HG03280 (cell line): ENCODE data around the gene GNB5.

Experiments used
- ATAC-seq: cut with Tn5 transposase; IDR thresholded peaks from one replicate; pipeline ENCODE4 v1.9.1; 2021; ENCODE audit warnings: mild to moderate bottlenecking, moderate library complexity; ENCODE audit not compliant: unreplicated experiment

The GNB5 gene

DNA sequence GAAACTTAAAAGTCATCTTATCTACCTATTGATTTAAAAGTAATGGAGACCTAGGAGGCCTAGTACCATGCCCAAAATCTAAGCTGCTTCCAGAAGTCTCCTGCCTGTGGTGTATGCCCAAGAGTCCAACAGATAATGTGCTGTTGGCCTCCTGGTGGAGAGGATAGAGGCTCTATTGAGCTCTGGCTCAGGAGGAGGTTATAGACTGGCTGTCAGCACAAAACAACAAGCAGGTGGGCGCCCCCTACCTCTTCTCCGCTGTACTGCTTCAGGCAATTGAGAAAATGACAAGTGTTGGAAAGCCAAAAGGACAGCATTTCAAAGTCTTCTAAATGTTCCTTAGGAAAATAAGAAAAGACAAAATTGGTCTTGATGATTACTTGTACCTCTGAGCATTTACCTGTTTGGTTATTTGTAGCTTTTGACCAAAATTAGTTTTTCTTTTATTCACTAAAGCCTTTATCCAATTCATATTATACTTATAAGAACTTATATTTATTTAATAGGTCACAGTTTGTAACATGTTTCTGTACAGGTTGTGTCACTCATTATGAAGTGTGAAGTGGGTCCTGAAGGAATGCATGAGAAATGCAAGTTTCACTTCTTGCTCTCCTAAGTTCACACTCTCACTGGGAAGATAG, 17.2 kb upstream of the GNB5 start:
- ATAC-seq = peak; percentile 96

DNA sequence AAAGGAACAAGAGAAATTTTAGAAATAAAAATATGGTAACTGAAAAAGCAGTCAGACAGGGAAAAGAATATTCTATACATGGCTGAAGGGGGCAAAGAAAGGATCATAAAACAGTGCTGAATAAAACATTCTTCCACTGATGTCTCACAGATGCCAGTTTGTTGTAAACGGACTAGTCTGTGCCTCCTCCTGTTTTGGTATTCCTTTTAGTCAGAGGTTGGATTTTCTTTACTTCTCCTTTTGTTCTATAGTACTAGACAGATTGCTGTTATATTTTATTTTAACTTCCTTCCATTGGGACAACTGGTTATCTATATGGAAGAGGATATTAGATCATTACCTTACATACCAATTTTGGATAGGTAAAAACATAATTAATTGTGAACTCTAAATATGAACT, 16.0 kb upstream of the GNB5 start:
- no peak for ATAC-seq

DNA sequence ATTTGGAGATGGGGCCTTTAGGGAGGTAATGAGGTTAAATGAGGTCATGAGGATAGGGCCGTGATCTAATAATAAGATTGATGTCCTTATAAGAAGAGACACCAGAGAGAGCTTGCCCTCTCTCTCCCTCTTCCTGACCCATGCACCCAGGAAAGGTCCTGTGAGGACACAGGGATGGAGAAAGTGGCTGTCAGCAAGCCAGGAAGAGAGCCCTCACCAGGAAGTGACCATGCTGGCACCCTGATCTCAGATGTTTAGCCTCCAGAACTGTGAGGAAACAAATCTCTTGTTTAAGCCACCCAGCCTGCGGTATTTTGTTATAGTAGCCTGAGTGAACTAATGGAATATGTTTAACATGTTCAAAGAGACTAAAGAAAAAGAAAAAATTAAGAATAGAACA, 15.3 kb upstream of the GNB5 start:
- no peak for ATAC-seq

DNA sequence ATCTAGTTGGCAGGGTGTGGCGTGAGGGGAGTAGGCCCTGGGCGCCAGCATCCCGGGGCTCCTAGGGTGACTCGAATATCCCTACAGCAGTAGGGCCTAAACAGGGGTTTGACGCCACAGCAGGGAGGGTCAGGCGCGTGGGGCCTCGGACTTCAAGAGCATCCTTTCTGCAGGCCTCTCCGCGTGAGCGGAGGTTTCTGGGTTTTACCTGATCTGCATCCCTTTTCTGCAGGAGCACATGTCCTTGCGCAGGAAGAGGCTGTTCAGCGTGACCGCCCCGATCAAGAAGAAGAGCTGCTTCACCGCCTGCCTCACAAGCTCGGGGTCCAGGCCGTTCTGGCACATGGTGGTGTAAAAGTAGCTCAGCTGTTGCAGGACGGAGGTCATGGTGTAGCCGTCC, 13.5 kb upstream of the GNB5 start:
- no peak for ATAC-seq

DNA sequence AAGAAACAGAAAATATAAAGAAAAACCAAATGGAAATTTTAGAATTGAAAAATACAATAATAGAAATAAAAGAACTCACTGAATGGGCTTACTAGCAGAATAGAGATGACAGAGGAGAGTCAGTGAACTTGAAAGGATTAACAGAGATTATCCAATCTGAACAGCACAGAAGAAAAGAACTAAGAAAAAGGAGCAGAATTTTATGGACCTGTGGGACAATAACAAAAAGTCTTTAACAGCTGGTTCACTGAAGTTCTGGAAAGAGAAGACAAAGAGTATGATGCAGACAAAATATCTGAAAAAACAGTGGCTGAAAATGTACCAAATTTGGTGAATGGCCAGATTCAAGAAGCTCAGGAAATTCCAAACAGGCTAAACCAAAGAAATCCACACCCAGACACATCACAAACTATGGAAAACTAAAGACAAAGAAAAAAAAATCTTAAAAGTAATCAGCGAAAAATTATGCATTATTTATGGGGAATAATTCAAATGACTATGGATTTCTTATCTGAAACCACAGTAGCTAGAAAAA, 9.7 kb upstream of the GNB5 start:
- ATAC-seq = no peak

DNA sequence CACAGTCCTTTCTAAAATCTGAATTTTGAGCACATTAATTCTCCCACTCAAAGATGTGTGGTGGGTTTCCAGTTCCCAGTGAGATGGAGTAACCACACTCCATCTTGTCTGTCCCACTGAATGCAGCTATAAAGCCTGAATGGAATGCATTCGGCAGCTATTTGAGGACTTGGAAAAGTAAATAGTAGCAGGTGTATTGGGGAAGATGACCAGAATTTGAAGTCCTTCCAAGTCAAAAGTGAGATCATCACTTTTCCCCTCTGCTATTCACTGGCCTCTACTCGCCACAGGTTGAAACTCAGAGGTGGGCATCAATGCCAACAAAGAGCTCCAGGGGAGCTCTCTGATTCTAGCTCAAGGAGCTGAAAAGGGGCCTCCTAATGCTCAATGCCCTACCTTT, 8.1 kb upstream of the GNB5 start:
- ATAC-seq = no peak

DNA sequence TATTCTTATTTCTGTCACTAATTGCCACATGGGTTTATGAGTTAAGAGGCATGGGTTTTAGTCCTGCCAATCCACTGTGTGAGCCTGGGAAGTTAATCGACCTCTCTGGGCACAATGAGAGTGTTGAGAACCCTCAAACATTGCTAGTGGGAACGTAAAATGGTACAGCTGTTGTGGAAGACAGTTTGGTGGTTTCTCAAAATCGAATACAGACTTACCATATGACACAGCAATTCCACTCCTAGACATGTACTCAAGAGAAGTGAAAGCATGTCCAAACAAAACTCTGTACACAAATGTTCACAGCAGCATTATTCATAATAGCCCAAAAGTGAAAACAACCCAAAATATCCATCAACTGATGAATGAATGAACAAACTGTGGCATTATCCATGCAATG, 5.7 kb upstream of the GNB5 start:
- ATAC-seq = no peak

DNA sequence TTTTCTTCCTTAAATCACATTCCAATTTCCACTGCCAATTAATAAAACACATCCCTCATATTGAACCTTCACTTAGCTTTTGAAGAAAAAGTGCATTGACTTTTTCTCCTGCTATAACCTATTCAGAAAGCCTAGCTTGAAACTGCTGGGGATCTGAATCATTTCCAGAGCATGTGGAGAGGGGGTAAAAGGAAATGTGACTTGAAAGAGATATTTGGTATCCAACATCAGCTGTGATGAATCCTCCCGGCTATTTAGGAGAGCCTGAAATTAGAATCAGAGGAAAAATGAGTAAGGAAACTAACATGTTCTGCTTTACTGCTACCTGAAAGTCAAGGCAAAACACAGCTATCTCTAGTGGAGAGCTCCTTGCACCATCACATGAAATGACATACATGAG, 2.6 kb upstream of the GNB5 start:
- ATAC-seq = no peak

DNA sequence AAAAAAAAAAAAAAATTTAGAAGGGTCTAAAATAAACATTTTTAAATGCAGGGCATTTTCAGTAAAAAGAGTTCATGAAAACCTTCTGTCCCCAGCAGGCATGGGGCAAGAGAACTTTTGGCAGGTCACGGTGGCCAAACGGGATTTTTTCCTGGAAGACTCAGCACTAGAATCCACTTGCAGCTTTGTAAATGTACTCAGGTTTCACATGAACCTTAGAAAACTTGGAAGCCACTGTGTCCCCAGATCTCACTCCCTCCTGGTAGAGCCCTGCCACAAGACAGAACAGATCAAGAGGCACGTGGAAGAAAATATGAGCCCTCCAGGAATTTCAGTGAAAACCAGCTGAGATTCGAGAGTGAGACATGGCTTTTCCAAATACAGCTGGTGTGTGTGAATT, 2.1 kb upstream of the GNB5 start:
- ATAC-seq = no peak

DNA sequence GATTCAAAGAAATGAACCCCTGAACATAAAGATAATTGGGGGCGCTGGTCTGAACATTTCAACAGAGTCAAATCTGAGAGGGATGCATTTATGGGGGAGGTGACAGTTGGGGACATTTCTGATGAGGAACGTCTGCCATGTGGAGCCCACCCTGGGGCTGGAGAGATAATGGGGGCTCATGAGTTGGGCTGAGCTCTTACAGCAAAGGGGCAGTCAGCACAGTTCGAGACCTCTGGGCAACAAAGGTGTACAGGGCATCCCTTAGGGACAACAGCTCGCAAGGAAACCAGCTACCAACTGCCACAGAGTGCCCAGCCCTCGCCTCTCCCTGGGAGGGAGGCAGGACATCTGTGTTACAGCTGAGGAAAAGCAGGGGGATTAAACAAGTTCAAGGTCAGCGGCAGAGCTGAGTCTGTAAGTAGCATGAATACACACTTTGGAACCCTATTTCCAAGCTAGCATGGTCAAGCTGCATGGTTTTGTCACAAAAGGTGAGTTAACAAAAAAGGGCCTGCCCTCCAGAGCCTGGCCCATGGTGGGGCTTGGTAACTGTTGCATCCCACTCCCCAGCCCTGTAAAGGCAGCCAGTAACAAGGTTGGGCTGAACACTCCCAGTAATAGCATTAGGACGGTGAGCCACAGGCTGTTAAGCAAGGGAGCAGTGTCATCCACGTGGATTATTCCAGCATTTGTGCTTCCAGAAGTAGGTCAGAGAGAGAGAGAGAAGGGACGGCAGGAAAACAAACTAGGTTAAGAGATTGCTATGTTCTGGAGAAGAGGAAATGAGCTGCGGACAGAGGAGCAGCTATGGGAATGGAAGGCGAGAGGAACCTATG, 4.3 kb downstream of the GNB5 start:
- no peak for ATAC-seq

DNA sequence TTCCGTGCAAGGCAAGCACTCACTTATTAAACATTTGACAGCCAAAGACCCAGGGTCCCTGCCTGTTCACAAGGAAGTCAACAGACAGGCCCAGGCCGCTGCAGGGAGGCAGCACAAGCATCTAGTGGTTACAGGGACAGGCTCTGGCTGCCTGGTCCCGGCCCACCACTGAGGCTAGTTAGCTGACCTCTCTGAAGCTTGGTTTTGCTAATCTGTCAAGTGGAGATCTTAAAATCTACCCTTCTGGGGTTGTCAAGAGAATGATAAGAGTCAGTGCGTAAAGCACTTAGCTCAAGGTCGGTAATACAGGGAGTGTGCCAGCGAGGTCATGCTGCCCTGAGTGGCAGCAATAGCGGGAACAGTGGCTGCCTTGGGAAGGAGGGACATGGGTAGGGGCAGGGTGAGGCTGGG, 6.0 kb downstream of the GNB5 start:
- ATAC-seq = no peak

DNA sequence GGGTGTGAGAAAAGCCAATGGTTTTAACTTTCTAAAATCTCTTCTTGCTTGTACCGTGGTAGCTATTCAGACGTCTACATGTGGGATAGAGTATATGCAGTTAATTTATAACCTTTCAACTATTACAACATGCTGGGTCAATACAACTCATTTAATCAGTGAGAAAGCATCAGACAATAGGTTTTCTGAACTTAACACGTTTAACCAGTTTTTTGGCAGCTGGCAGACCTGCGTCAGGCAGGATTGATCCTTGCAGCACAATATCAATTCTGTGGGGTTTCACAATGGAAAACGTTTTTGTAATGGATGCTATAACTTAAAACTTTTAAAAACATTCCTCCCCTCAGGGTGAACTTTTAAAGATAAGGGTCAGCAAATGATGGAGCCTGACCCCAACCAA, 6.5 kb downstream of the GNB5 start:
- no peak for ATAC-seq

DNA sequence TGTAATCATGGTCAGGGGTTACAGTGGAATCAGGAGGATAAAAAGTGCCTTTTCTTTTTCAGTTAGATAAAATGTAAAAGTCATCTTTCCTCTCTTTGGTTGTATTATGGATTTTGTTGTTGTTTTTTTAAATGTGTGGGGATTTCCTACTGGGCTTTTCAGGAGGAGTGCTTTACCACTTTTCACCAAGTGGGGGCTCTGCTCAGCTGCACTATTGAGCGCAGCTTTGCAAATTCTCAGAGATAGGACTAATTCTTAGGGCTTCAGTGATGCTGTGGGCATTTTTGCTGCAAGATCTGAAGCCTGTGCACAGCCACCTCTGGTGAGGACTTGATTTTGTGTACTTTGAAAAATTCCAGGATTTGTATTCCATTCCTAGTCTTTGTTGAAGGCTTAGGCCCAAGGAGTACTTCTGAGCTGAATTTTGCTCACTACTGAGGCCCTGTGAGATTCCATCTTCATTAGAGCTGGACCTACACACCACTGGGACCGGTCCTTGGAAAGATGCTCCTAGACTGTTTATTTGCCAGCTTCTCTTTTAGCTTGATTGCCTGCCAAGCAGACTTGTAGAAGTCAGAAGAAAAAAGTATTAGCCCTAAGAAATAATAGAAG, 7.5 kb downstream of the GNB5 start:
- no peak for ATAC-seq

DNA sequence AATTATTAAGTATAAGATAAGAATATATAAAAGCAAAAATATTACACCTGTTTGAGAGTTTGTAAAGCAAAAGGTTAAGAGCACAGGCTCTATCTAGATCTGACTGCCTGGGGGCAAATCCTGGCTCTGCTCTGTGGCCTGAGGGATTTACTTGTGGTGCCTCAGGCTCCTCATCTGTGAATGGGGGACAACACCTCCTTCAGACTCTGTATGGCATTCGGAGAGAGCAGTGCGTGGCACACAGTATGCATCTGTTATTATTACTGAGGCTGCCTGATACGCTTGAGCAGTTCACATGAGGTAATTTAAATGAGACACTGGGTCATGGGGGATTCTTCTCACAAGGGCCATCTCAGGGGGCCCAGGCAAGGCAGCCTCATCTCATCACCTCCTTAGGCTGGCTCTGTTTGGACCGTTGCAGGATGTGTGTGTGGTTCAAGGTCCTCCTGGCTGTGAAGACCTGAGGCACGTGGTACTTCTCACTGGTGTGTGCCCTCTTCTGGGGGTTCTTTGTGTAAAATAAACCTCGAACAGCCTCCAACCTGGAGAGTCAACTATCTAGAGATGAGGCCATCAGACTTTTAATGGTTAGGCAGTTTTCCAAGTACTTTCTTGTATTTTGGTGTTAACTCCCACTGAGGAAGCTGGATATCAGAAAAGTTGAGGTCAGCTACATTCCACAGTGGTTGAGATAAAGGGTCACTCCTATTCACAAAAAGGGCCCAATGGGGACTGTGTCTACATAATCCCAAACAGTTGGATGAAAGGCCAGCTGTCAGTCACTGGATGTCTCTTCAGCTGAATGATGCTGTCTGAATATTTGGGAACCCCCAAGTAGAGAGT, 9.0 kb downstream of the GNB5 start:
- no peak for ATAC-seq

DNA sequence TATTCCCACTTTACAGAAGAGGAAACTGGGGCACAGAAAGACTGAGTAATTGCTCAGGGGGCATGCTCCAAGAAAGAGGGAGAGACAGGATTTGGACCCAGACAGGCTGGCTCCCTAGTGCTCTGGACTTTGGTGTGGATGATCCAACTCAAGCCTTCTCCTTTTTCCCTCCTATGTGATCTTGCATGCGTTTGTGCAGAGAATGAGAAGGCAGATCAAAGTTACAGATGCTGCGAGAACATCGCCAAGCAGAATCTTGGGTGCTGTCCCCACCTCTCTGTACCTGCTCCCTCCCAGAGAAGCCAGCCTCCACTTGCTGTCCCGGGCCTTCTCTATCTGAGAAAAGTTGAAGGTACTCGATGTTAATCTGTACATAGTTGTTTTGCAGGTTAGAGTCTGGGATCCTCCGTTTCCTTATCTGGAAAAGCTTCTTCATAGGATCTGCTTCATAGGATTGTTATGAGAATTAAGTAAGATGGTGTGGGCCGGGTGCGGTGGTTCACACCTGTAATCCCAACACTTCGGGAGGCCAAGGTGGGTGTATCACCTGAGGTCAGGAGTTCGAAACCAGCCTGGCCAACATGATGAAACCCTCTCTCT, 10.2 kb downstream of the GNB5 start:
- ATAC-seq = no peak

DNA sequence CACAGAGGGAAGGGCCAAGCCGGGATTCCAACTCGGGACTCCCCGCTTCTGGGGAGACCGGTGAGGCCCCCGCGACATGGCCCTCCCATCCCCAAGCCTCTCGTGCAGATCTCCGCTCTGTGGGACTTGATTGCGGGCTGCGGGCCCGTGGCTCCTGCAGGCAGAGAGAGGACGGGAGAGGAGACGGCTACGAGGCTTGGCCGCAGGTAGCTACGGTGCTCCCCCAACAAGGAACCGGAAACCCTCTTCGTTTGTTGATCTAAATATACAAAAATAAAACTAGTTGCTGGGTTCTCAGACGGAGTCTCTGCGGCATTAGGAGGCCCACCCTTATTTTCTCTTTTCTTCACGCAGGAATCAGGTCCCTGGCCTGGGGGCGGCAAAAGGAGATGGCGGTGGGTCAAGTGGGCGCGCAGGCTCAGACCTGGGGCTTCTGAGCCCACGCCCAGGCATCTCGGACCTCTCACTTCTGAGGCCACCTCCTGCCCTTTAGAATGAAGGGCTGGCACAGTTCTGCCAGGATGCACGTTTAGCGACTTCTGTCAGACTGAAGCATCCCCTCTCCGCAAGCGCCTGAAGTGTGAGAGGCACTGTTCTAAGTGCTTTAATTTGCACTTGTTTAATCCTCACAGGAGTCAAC, 10.9 kb downstream of the GNB5 start:
- ATAC-seq = peak; percentile 19

DNA sequence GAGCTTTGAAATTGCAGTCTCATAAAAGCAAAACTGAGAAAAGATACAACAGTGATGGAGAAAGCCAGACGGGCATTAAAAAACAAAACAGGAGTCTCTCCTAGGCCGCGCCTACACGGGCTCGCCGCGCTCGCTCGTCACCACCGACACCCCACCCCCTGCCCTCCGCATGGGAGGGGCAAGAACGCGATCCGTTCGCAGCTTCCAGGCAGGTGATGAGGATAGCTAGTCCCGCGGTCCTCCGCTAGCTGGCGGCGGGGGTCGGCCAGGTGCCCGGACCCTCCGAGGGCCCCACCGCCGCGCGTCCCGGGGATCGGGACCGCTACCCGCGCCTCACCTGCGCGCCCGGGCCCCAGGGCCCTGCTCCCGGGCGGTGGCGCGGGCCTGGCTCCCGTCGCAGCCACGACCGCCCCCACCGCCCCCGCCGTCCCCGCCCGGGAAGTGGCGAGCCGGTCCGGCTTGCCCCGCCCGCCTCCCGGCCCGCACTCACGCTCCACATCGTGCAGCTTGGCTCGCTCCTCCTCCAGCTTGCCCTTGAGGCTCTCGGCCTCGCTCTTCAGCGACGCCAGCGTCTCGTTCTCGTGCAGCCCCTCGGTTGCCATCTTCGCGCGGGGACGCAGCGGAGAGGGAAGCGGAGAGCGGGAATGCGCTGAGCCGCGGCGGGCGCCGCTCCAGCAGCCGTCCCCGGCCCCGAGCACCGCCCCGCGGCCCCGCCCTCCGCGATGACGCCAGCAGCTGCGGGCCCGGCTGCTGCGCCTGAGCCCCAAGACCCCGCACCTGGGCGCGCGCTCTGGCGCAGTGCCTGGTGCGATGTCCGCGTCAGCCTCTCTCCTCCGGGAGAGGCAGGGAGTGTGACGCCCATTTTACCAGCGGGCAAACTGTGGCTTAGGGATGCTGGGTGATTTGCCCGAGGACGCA, 11.7 kb downstream of the GNB5 start:
- peak; percentile 79 for ATAC-seq

DNA sequence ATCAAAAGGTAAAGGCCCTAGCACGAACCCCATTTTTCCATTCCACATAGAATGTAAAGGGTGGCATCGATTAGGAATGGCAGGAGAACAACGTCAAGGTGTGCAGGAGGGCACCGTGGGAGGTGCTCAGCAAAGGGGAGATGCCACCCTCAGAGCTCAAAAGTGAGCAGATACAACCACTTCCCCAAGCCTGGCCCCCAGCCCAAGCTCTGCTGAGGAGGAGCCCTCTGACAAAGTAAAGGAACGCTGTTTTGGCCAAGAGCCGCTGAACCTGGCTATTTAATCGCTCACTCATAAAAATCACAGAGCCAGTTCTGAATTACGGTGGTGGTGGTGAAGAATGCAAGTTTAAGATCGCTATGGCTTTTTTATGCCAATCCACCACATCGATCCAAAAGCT, 12.4 kb downstream of the GNB5 start:
- no peak for ATAC-seq

DNA sequence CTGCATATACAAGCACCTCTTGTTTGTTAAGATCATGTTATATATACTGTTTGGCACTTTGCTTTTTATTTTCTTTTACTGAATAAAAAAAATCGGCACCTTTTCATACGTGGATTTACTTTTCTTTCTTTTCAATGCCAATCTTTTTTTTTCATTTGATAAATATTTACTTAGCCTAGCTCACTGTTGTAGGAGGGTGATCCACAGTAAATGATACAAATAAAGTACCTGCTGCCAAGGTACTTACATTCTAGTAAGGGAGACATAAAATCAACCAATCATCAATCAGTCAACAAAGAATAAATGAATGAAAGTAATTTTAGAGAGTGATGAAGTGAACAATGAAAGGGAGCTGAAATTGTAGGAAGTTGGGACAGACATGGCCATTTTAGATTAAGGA, 18.3 kb downstream of the GNB5 start:
- ATAC-seq = no peak
